Measurements from ENCODE around the gene ENTPD2.

- TF ChIP-seq ZBTB43 (CRISPR knock-in tag; IDR thresholded peaks at IDR 0.05) (no peak), ETV6 (CRISPR knock-in tag; IDR thresholded peaks at IDR 0.05) (no peak), AFF4 (CRISPR knock-in tag; IDR thresholded peaks at IDR 0.05; ENCODE audit: borderline replicate concordance) (no peak), CTCF (IDR thresholded peaks at IDR 0.05) (no peak), ATF6 (CRISPR knock-in tag; IDR thresholded peaks at IDR 0.05) (no peak), USF1 (CRISPR knock-in tag; IDR thresholded peaks at IDR 0.05) (no peak), KAT7 (CRISPR knock-in tag; IDR thresholded peaks at IDR 0.05; ENCODE audit: borderline replicate concordance) (no peak), USF2 (CRISPR knock-in tag; IDR thresholded peaks at IDR 0.05) (no peak), ZNF263 (CRISPR knock-in tag; IDR thresholded peaks at IDR 0.05; ENCODE audit: low read depth) (no peak), ATF3 (CRISPR knock-in tag; conservative IDR thresholded peaks at IDR 0.05) (no peak), PRDM15 (CRISPR knock-in tag; IDR thresholded peaks at IDR 0.05) (no peak), GABPB1 (CRISPR knock-in tag; IDR thresholded peaks at IDR 0.05) (no peak), NR1H2 (CRISPR knock-in tag; IDR thresholded peaks at IDR 0.05) (no peak), PREB (CRISPR knock-in tag; IDR thresholded peaks at IDR 0.05; ENCODE audit: borderline replicate concordance) (no peak)
Measured at GRCh38 chr9:137000177-137000930, 53.5 kb downstream of the ENTPD2 start.
